Testis (tissue), 2 donors: ENCODE data around the gene SEC23IP.
A peak's percentile ranks its signal among the peaks of the same experiment; 100 is the strongest.

Experiments used
- POLR2A ChIP-seq: fragments of 450-650 bp; IDR thresholded peaks from one replicate; pipeline ENCODE4 v1.6.1; 2017; ENCODE audit warnings: antibody characterized with exemption, mild to moderate bottlenecking, moderate library complexity
- TF ChIP-seq, protein P1 (sequence below), 3 experiments: fragments of 450-650 bp in 2 of 3; fragments of 200-600 bp in 1 of 3; sonication (generic) in 1 of 3; IDR thresholded peaks; one replicate each; pipeline ENCODE4 v1.5.1; 2016 to 2019; ENCODE audit warnings: antibody characterized with exemption in 3 of 3, mild to moderate bottlenecking in 2 of 3, moderate library complexity in 1 of 3

DNA sequence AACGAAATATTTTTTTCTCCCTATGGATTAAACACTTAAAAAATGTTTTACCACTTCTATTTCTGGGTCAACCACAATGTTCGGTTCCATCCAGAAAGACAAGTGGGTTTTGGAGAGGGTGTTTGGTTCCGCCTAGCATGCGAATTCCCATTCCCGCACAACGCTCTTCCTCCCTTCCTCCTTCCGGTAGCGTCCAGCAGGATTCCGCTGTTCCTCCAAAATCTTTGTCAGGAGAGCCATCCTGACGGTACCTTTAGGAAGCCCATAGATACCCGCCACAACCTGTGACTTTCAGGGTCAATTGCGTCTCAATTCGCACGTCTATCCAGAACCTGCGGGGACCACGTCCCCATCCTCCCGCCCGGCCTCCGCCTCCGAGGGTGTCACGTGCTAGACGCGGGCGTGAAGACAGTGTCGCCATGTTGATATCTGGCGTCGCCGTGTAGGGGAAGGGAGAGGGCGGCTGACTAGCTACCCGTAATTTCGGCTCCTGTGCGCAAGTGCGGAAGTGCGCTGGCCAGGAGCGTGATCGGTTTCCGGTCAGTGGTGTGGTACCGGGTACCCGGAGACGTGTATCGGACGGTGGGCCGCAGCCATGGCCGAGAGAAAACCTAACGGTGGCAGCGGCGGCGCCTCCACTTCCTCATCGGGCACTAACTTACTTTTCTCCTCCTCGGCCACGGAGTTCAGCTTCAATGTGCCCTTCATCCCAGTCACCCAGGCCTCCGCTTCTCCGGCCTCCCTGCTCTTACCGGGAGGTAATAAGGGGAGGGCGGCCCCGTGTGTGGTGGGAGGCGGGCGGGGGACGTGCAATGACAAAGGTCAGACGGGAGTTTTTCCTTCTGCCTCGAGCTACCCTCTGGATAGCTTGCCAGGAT, at the start of gene SEC23IP:
- TF ChIP-seq, protein P1, sequence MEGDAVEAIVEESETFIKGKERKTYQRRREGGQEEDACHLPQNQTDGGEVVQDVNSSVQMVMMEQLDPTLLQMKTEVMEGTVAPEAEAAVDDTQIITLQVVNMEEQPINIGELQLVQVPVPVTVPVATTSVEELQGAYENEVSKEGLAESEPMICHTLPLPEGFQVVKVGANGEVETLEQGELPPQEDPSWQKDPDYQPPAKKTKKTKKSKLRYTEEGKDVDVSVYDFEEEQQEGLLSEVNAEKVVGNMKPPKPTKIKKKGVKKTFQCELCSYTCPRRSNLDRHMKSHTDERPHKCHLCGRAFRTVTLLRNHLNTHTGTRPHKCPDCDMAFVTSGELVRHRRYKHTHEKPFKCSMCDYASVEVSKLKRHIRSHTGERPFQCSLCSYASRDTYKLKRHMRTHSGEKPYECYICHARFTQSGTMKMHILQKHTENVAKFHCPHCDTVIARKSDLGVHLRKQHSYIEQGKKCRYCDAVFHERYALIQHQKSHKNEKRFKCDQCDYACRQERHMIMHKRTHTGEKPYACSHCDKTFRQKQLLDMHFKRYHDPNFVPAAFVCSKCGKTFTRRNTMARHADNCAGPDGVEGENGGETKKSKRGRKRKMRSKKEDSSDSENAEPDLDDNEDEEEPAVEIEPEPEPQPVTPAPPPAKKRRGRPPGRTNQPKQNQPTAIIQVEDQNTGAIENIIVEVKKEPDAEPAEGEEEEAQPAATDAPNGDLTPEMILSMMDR (IDR thresholded peaks at IDR 0.05) = peak in 2 of 3 experiments; percentile 11 to 20
- TF ChIP-seq POLR2A = peak; percentile 7
